Ammon's horn (tissue), 1 donor: ENCODE data around the gene SF3A1.

Experiments used
- DNase-seq: peaks from one replicate; pipeline ENCODE4 v3.0.0-alpha.2; 2016; ENCODE audit warnings: low spot score

The SF3A1 gene

GRCh38 chr22:30385942-30386341 lies 29.2 kb upstream of the SF3A1 start:
- DNase-seq = no peak

GRCh38 chr22:30383061-30383460 lies 26.4 kb upstream of the SF3A1 start:
- DNase-seq = no peak

GRCh38 chr22:30382340-30382739 lies 25.6 kb upstream of the SF3A1 start:
- no peak for DNase-seq

- DNase-seq = no peak
These were observed 24.6 kb upstream of the SF3A1 start for GRCh38 chr22:30381264-30381663.

GRCh38 chr22:30380011-30380410 lies 23.3 kb upstream of the SF3A1 start:
- no peak for DNase-seq

GRCh38 chr22:30375312-30375849 lies 18.7 kb upstream of the SF3A1 start:
- DNase-seq = no peak

- DNase-seq = no peak
These were observed 16.9 kb upstream of the SF3A1 start for GRCh38 chr22:30373331-30374325.

- DNase-seq = no peak
These were observed 16.2 kb upstream of the SF3A1 start for GRCh38 chr22:30372915-30373314.

GRCh38 chr22:30371981-30372380 lies 15.3 kb upstream of the SF3A1 start:
- no peak for DNase-seq

- no peak for DNase-seq
These were observed 14.6 kb upstream of the SF3A1 start for GRCh38 chr22:30371321-30371720.

GRCh38 chr22:30370641-30371230 lies 14.0 kb upstream of the SF3A1 start:
- DNase-seq = no peak

GRCh38 chr22:30368420-30368819 lies 11.7 kb upstream of the SF3A1 start:
- DNase-seq = no peak

GRCh38 chr22:30365891-30366290 lies 9.2 kb upstream of the SF3A1 start:
- DNase-seq = no peak

- DNase-seq = no peak
These were observed 6.1 kb upstream of the SF3A1 start for GRCh38 chr22:30362651-30363281.

- no peak for DNase-seq
These were observed 5.4 kb upstream of the SF3A1 start for GRCh38 chr22:30361916-30362650.

GRCh38 chr22:30358541-30358940 lies 1.8 kb upstream of the SF3A1 start:
- DNase-seq = no peak

GRCh38 chr22:30357650-30358215 lies 1.0 kb upstream of the SF3A1 start:
- no peak for DNase-seq

- DNase-seq = no peak
These were observed 509 bp upstream of the SF3A1 start for GRCh38 chr22:30357236-30357570.

- no peak for DNase-seq
These were observed 2.0 kb downstream of the SF3A1 start for GRCh38 chr22:30354644-30355043.

GRCh38 chr22:30351226-30351625 lies 5.5 kb downstream of the SF3A1 start:
- no peak for DNase-seq

- DNase-seq = no peak
These were observed 7.9 kb downstream of the SF3A1 start for GRCh38 chr22:30348809-30349208.

GRCh38 chr22:30348404-30348803 lies 8.3 kb downstream of the SF3A1 start:
- no peak for DNase-seq
